Measurements from ENCODE around the gene ARHGAP10.

ARHGAP10 gene

GRCh38 chr4:148064451-148064850 is 332.6 kb downstream of the ARHGAP10 start:
- no peak overlapping the region for H3K27ac ChIP-seq
- H3K9me3 ChIP-seq (replicated peaks in 1 of 11) = no peaks in the 10 kb centered on the region
- no peaks in the 10 kb centered on the region for H3K27me3 ChIP-seq
- H3K4me2 ChIP-seq = no peak overlapping the region
- no peak overlapping the region for H3K4me3 ChIP-seq
- peaks cover 9 to 33% (median 24%) of the 10 kb centered on the region in 10 experiments; a peak in 18 of 20 replicates for H3K4me1 ChIP-seq
- peaks cover 0 to 69% (median 15%) of the 10 kb centered on the region in 11 experiments; a peak in 12 of 22 replicates for H3K36me3 ChIP-seq
- H3K9ac ChIP-seq = no peak overlapping the region
- no peak for TF ChIP-seq Cebpa-rat (IDR thresholded peaks at IDR 0.05)
- H4K20me1 ChIP-seq = peaks cover 0 to 22% (median 0%) of the 10 kb centered on the region in 11 experiments; a peak in 3 of 22 replicates

DNA sequence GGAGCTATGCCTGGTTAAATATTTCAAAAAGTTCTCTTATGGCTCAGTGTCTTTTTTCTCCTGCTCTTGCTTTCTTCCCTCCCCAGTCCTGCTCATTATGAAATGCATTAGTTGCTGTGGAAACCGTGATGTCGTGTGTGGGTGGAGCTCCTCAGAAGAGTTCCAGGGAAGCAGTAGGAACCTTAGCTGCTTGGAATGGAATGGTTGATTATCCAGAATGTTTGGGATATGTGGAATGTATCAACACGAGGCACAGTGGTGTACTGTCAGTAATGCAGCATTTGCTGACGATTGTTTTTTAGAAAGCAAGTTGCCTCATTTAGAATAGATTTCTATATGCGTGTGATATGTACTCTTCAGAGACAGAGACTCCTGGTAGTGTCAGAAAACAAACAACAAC is 333.2 kb downstream of the ARHGAP10 start:
- Histone ChIP-seq H3K27ac (no peak overlapping the region), H3K9me3 (replicated peaks in 1 of 11) (no peaks in the 10 kb centered on the region), H3K27me3 (no peaks in the 10 kb centered on the region), H3K4me2 (no peak overlapping the region), H3K4me1 (peaks cover 4 to 26% (median 19%) of the 10 kb centered on the region in 10 experiments; a peak in 18 of 20 replicates), H3K9ac (no peak overlapping the region), H3K4me3 (no peak overlapping the region), H4K20me1 (peaks cover 0 to 22% (median 0%) of the 10 kb centered on the region in 11 experiments; a peak in 3 of 22 replicates), H3K36me3 (peaks cover 0 to 73% (median 15%) of the 10 kb centered on the region in 11 experiments; a peak in 12 of 22 replicates)
- TF ChIP-seq Cebpa-rat (IDR thresholded peaks at IDR 0.05) = no peak

DNA sequence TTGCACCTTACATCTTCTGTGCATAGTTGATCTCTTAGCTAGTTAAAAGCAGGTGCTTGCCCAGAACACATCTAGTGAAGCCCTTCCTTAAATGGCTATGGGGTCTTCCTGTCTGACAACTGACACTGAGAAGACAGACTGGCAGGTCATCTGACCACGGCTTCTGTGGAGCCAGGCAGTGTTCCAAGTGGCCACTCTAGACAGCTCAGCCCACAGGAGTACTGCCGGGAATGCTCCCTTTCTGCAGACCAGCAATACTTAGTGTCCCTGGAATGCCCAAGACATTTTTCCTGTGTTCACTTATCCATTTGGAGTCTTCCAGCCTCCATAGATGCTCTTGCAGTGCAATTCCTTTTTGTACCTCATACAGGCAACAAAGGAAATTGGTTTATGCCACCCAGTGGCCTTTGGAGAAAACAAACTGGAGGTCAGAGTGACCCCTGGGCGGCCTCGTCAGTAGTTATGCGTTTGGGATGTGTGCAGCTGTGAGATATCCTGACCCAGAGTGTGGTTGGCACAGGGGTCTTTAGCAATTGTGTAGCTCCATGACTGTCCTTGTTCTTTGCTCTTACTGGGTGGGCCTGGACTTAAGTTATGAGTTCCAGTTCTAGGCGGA is 335.5 kb downstream of the ARHGAP10 start:
- peaks cover 0 to 20% (median 7%) of the 10 kb centered on the region in 10 experiments; a peak in 12 of 20 replicates for H3K4me1 ChIP-seq
- H3K4me3 ChIP-seq = no peak overlapping the region
- H4K20me1 ChIP-seq = peaks cover 0 to 14% (median 0%) of the 10 kb centered on the region in 11 experiments; a peak in 3 of 22 replicates
- H3K9me3 ChIP-seq (replicated peaks in 1 of 11) = no peaks in the 10 kb centered on the region
- peaks cover 0 to 95% (median 15%) of the 10 kb centered on the region in 11 experiments; a peak in 12 of 22 replicates for H3K36me3 ChIP-seq
- H3K27ac ChIP-seq = no peak overlapping the region
- H3K4me2 ChIP-seq = no peak overlapping the region
- H3K9ac ChIP-seq = no peak overlapping the region
- no peaks in the 10 kb centered on the region for H3K27me3 ChIP-seq
- no peak for TF ChIP-seq Cebpa-rat (IDR thresholded peaks at IDR 0.05)

DNA sequence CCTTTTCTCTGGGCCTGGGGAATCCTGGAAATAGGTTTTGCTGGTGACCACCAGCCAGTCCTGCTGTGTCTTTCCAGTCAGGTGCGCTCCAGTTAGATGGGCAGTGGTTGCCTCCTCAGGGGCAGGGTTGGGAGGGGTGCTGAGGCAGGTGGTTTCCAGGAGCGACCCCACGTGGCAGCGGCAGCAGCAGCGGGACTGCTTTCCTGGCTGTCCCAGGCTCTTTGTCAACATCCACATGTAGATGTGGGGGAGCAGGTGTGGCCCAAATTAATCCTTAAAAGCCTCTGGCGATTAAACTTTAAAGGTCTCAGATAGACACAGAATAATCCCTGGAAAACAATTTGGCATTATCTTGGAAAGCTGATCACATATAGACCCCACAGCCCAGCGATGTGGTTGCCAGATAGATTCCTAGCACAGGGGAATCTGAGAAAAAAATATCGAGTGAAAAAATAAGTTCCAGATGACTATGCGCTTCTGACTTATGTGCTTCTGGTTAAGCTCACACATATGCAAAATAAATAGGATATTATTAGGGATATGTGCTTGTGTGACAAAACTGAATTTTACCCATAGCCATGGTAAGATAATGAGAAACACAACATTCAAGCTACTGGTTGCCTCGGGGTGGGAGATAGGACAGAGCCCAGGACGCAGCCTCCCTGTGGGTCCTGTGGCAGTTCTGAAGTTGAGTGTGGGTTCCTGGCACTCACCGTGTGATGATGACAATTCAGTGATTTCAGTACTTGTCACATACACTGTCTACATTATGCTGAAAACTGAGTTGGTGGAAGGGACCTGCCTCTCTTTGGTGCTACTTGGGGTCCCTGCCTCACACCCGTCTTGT is 336.4 kb downstream of the ARHGAP10 start:
- H3K9ac ChIP-seq = no peak overlapping the region
- no peak overlapping the region for H3K4me2 ChIP-seq
- H3K9me3 ChIP-seq (replicated peaks in 1 of 11) = peaks cover 0 to 6% (median 0%) of the 10 kb centered on the region in 11 experiments; a peak in 7 of 22 replicates
- no peak for TF ChIP-seq Cebpa-rat (IDR thresholded peaks at IDR 0.05)
- H3K36me3 ChIP-seq = peaks cover 0 to 96% (median 23%) of the 10 kb centered on the region in 11 experiments; a peak in 16 of 22 replicates
- H3K27me3 ChIP-seq = no peaks in the 10 kb centered on the region
- H3K27ac ChIP-seq = no peak overlapping the region
- H3K4me1 ChIP-seq = peaks cover 0 to 11% (median 0%) of the 10 kb centered on the region in 10 experiments; a peak in 4 of 20 replicates
- H3K4me3 ChIP-seq = no peak overlapping the region
- peaks cover 0 to 10% (median 0%) of the 10 kb centered on the region in 11 experiments; a peak in 2 of 22 replicates for H4K20me1 ChIP-seq

GRCh38 chr4:148069086-148069894 is 337.4 kb downstream of the ARHGAP10 start:
- H3K4me1 ChIP-seq = peaks cover 0 to 10% (median 0%) of the 10 kb centered on the region in 10 experiments; a peak in 4 of 20 replicates
- H3K27ac ChIP-seq = no peak overlapping the region
- peaks cover 0 to 10% (median 0%) of the 10 kb centered on the region in 11 experiments; a peak in 2 of 22 replicates for H4K20me1 ChIP-seq
- no peaks in the 10 kb centered on the region for H3K27me3 ChIP-seq
- no peak overlapping the region for H3K9ac ChIP-seq
- peaks cover 6 to 16% (median 8%) of the 10 kb centered on the region in 11 experiments for H3K9me3 ChIP-seq (replicated peaks in 1 of 11)
- H3K36me3 ChIP-seq = peaks cover 7 to 96% (median 27%) of the 10 kb centered on the region in 11 experiments; a peak in 20 of 22 replicates
- TF ChIP-seq Cebpa-rat (IDR thresholded peaks at IDR 0.05) = no peak
- no peak overlapping the region for H3K4me3 ChIP-seq
- no peak overlapping the region for H3K4me2 ChIP-seq

- H3K9me3 ChIP-seq (replicated peaks in 1 of 11) = peaks cover 11 to 22% (median 14%) of the 10 kb centered on the region in 11 experiments
- TF ChIP-seq Cebpa-rat (IDR thresholded peaks at IDR 0.05) = no peak
- peaks cover 0 to 10% (median 0%) of the 10 kb centered on the region in 11 experiments; a peak in 2 of 22 replicates for H4K20me1 ChIP-seq
- no peak overlapping the region for H3K27ac ChIP-seq
- no peak overlapping the region for H3K9ac ChIP-seq
- peaks cover 12 to 96% (median 30%) of the 10 kb centered on the region in 11 experiments; a peak in 19 of 22 replicates for H3K36me3 ChIP-seq
- peaks cover 0 to 10% (median 0%) of the 10 kb centered on the region in 10 experiments; a peak in 4 of 20 replicates for H3K4me1 ChIP-seq
- no peak overlapping the region for H3K4me3 ChIP-seq
- H3K4me2 ChIP-seq = no peak overlapping the region
- H3K27me3 ChIP-seq = no peaks in the 10 kb centered on the region
Measured at GRCh38 chr4:148069895-148070178, 337.9 kb downstream of the ARHGAP10 start.

DNA sequence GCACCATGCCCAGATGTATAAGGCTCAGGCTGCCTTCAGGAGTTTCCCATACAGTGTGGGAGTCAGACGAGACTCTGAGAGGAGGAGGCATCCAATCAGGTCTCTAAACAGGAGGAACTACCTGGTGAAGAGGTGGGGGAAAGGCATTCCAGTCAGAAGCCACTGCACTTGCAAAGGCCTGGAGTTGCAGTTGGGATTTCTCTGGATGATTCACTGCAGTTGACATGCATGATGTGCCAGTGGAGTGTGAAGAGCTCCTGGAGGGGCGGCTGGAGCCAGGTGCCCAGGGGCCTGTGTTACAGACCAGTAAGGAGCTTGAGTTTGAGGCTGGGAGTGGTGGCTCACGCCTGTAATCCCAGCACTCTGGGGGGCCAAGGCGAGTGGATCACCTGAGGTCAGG is 339.1 kb downstream of the ARHGAP10 start:
- TF ChIP-seq Cebpa-rat (IDR thresholded peaks at IDR 0.05) = no peak
- peaks cover 23 to 96% (median 39%) of the 10 kb centered on the region in 11 experiments; a peak in 19 of 22 replicates for H3K36me3 ChIP-seq
- H3K9me3 ChIP-seq (replicated peaks in 1 of 11) = peaks cover 17 to 31% (median 21%) of the 10 kb centered on the region in 11 experiments
- H3K4me3 ChIP-seq = no peak overlapping the region
- no peak overlapping the region for H3K9ac ChIP-seq
- peaks cover 0 to 10% (median 0%) of the 10 kb centered on the region in 11 experiments; a peak in 2 of 22 replicates for H4K20me1 ChIP-seq
- no peak overlapping the region for H3K4me2 ChIP-seq
- peaks cover 0 to 10% (median 0%) of the 10 kb centered on the region in 10 experiments; a peak in 4 of 20 replicates for H3K4me1 ChIP-seq
- no peaks in the 10 kb centered on the region for H3K27me3 ChIP-seq
- H3K27ac ChIP-seq = no peak overlapping the region

DNA sequence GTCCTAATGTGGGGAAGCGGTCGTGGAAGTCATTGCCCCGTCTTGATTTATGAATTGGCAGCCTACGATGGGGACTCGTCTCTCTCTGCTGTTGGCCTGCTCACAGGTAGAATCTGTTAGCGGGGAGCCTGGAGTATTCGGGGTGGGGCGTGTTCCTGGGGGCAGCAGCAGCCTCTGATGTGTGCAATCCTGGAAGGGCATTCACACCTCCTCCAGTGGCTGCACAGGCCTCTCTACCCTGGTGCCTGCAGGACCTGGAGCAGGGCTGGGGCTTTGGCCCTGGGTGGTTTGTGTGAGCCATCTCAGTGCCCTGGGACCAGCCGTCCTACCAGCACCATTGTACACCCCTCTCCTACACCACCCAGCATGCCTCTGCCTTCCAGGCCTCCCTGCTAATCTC is 340.9 kb downstream of the ARHGAP10 start:
- no peak overlapping the region for H3K4me2 ChIP-seq
- H3K9ac ChIP-seq = no peak overlapping the region
- no peak overlapping the region for H3K4me3 ChIP-seq
- H3K27me3 ChIP-seq = no peaks in the 10 kb centered on the region
- no peak overlapping the region for H3K27ac ChIP-seq
- H4K20me1 ChIP-seq = peaks cover 0 to 5% (median 0%) of the 10 kb centered on the region in 11 experiments; a peak in 2 of 22 replicates
- peaks cover 23 to 96% (median 35%) of the 10 kb centered on the region in 11 experiments; a peak in 19 of 22 replicates for H3K36me3 ChIP-seq
- H3K9me3 ChIP-seq (replicated peaks in 1 of 11) = peaks cover 17 to 34% (median 21%) of the 10 kb centered on the region in 11 experiments
- peaks cover 0 to 10% (median 0%) of the 10 kb centered on the region in 10 experiments; a peak in 4 of 20 replicates for H3K4me1 ChIP-seq
- no peak for TF ChIP-seq Cebpa-rat (IDR thresholded peaks at IDR 0.05)

All from BLaER1 treated with 17β-estradiol and CSF1 and Interleukin-3, amounts not matched to agents 10 nM and 100 nM (cell line).